Colonic mucosa (tissue), 4 donors: Measurements from ENCODE around the gene CCDC146. TPM values are rescaled to one million over a fixed set of nuclear protein-coding genes. Genes with fewer than 3 reads are reported as not detected.

Experiments used
- DNase-seq: peaks from one replicate; pipeline ENCODE4 v3.0.0-alpha.2; 2020
- H3K27ac ChIP-seq: fragments of 200-600 bp; one replicate; pipeline ENCODE4 v1.8.0; 2021
- H3K27me3 ChIP-seq: fragments of 200-600 bp; one replicate; pipeline ENCODE4 v1.8.0; 2021
- H3K36me3 ChIP-seq: fragments of 200-600 bp; one replicate; pipeline ENCODE4 v1.8.0; 2021
- H3K4me1 ChIP-seq: fragments of 200-600 bp; one replicate; pipeline ENCODE4 v1.8.0; 2021; ENCODE audit warnings: mild to moderate bottlenecking
- H3K4me3 ChIP-seq: fragments of 200-600 bp; one replicate; pipeline ENCODE4 v1.8.0; 2021
- H3K9ac ChIP-seq, 2 donors: one replicate each; pipeline ENCODE4 v1.7.0; 2013; ENCODE audit warnings: control low read depth in 2 of 2, low read depth in 2 of 2, low read length in 2 of 2
- H3K9me3 ChIP-seq: fragments of 200-600 bp; one replicate; pipeline ENCODE4 v1.8.0; 2021
- CTCF ChIP-seq: fragments of 200-600 bp; IDR thresholded peaks from one replicate; pipeline ENCODE4 v1.8.0; 2022; ENCODE audit warnings: antibody characterized with exemption, mild to moderate bottlenecking
- intact Hi-C: fragments of 100-400 bp; cut with DNase I; formaldehyde crosslinking; loops from one replicate; pipeline ENCODE4 v1.14.1; 2022
- total RNA-seq, 2 donors: library from RNA; stranded (reverse); fragmentation: NEBNext Ultra II Directional in 1 of 2; extraction: Animal tissue kit (Norgen Biotek cat#: 25700) in 1 of 2; gene quantifications; one replicate each; pipeline ENCODE4 v1.2.1, GENCODE V29; 2021
- donor health status: healthy.
- donor health status: DM: no; HTN: no; CAD: no.
- donor health status: DM: no; HTN: no; CAD: no.

The CCDC146 gene
- total RNA-seq, 2 donors from 2014 or later = 3.6 to 18.2 TPM

GRCh38 chr7:77293046-77293445 lies 170.6 kb downstream of the CCDC146 start:
- H3K27ac ChIP-seq = no peak overlapping the region
- no peak overlapping the region for H3K9ac ChIP-seq
- DNase-seq = no peak
- intact Hi-C loops = no loop called here
- no peak for TF ChIP-seq CTCF
- no peaks in the 10 kb centered on the region for H3K36me3 ChIP-seq
- no peaks in the 10 kb centered on the region for H3K9me3 ChIP-seq
- no peak overlapping the region for H3K4me3 ChIP-seq
- H3K27me3 ChIP-seq = no peaks in the 10 kb centered on the region
- no peaks in the 10 kb centered on the region for H3K4me1 ChIP-seq

GRCh38 chr7:77295549-77295948 lies 173.1 kb downstream of the CCDC146 start:
- Histone ChIP-seq H3K4me1 (no peaks in the 10 kb centered on the region), H3K9ac (no peak overlapping the region), H3K36me3 (no peaks in the 10 kb centered on the region), H3K27ac (no peak overlapping the region), H3K9me3 (no peaks in the 10 kb centered on the region), H3K4me3 (no peak overlapping the region), H3K27me3 (no peaks in the 10 kb centered on the region)
- TF ChIP-seq CTCF = no peak
- no peak for DNase-seq
- intact Hi-C loops = no loop called here

GRCh38 chr7:77306231-77307067 lies 184.0 kb downstream of the CCDC146 start:
- intact Hi-C loops = no loop called here

GRCh38 chr7:77308792-77309191 lies 186.4 kb downstream of the CCDC146 start:
- no peak for DNase-seq
- Histone ChIP-seq H3K27ac (no peak overlapping the region), H3K4me1 (no peaks in the 10 kb centered on the region), H3K9ac (no peak overlapping the region), H3K27me3 (no peaks in the 10 kb centered on the region), H3K36me3 (no peaks in the 10 kb centered on the region), H3K9me3 (no peaks in the 10 kb centered on the region), H3K4me3 (no peak overlapping the region)
- TF ChIP-seq CTCF = no peak
- intact Hi-C loops = no loop called here

More at GRCh38 chr7:77306231-77307067, 184.0 kb downstream of the CCDC146 start:
- no peak for TF ChIP-seq CTCF
- H3K27me3 ChIP-seq = no peaks in the 10 kb centered on the region
- H3K27ac ChIP-seq = no peak overlapping the region
- H3K36me3 ChIP-seq = no peaks in the 10 kb centered on the region
- DNase-seq = peak; percentile 27
- no peak overlapping the region for H3K4me3 ChIP-seq
- no peak overlapping the region for H3K9ac ChIP-seq
- no peaks in the 10 kb centered on the region for H3K4me1 ChIP-seq
- H3K9me3 ChIP-seq = no peaks in the 10 kb centered on the region

GRCh38 chr7:77309714-77310220 lies 187.4 kb downstream of the CCDC146 start:
- Histone ChIP-seq H3K9me3 (no peaks in the 10 kb centered on the region), H3K9ac (no peak overlapping the region), H3K4me3 (no peak overlapping the region), H3K36me3 (no peaks in the 10 kb centered on the region), H3K4me1 (no peaks in the 10 kb centered on the region), H3K27ac (no peak overlapping the region), H3K27me3 (no peaks in the 10 kb centered on the region)
- no peak for TF ChIP-seq CTCF
- intact Hi-C loops = no loop called here
- no peak for DNase-seq
